ENCODE measurements around the gene AKR1E2. TPM values are rescaled to one million over a fixed set of nuclear protein-coding genes. Genes with fewer than 3 reads are reported as not detected.

The AKR1E2 gene
- total and polyA plus RNA-seq, 2 of the 8 experiments (the other 6 are each of a cell fraction or from before 2014, with no cell fraction given), result 2.6 to 3.5 TPM

- TF ChIP-seq RAD21 (IDR thresholded peaks at IDR 0.05 in 1 of 2, conservative IDR thresholded peaks at IDR 0.05 in 1 of 2; ENCODE audit: low read depth in 2 of 2, low read length in 2 of 2) (no peak), BCL11A (IDR thresholded peaks at IDR 0.05; ENCODE audit: low read depth in 2 of 2, low read length in 2 of 2) (no peak)
Measured at GRCh38 chr10:4865945-4866661, 40.1 kb downstream of the AKR1E2 start (continued).
